Activated CD4-positive, alpha-beta memory T cell treated with anti-CD3 and anti-CD28 coated beads, Interleukin-2, amount 10 ng/mL, durations not matched to agents 7 days and 5 days (primary cell): Measurements from ENCODE around the gene PARVA. TPM values are rescaled to one million over a fixed set of nuclear protein-coding genes. Genes with fewer than 3 reads are reported as not detected.

ENCODE experiments used
- CTCF ChIA-PET: fragments of 350-600 bp; sonication (Branson Sonifier 250); formaldehyde crosslinking; loops from one replicate; lab custom pipeline; 2021; ENCODE audit warnings: antibody characterized with exemption, inconsistent platforms; lab: Charles Lee
- POLR2A ChIA-PET: fragments of 350-600 bp; sonication (Branson Sonifier 250); formaldehyde crosslinking; loops from one replicate; lab custom pipeline; 2021; ENCODE audit warnings: antibody characterized with exemption; lab: Charles Lee
- DNase-seq: peaks from one replicate; pipeline ENCODE4 v3.0.0-alpha.2; 2020
- H3K27ac Mint-ChIP-seq: one replicate; pipeline ENCODE4 v1.8.0; 2021; ENCODE audit warnings: mild to moderate bottlenecking, mixed read lengths
- H3K27me3 Mint-ChIP-seq: one replicate; pipeline ENCODE4 v1.8.0; 2021; ENCODE audit warnings: mixed read lengths
- H3K36me3 Mint-ChIP-seq: one replicate; pipeline ENCODE4 v1.8.0; 2021; ENCODE audit warnings: low read depth, mixed read lengths
- H3K4me1 Mint-ChIP-seq: one replicate; pipeline ENCODE4 v1.8.0; 2021; ENCODE audit warnings: mixed read lengths
- H3K4me3 Mint-ChIP-seq: one replicate; pipeline ENCODE4 v1.8.0; 2021; ENCODE audit warnings: mild to moderate bottlenecking, mixed read lengths
- H3K9me3 Mint-ChIP-seq: one replicate; pipeline ENCODE4 v1.8.0; 2021; ENCODE audit warnings: mixed read lengths
- total RNA-seq, 2 experiments: library from RNA; stranded (reverse); gene quantifications; one replicate each; pipeline ENCODE4 v1.2.3, GENCODE V29; 2021

The PARVA gene
- total RNA-seq, 2 experiments from 2014 or later = 0.10 to 0.18 TPM

- Mint-ChIP-seq H3K9me3 (no peaks in the 10 kb centered on the region), H3K27me3 (peaks cover 32% of the 10 kb centered on the region), H3K36me3 (peaks cover 3% of the 10 kb centered on the region), H3K4me3 (no peak overlapping the region), H3K4me1 (peaks cover 11% of the 10 kb centered on the region), H3K27ac (no peak overlapping the region)
- ChIA-PET CTCF (interaction anchor here (1.4 kb wide), 1 partner anchor 50 kb away, joined by 6 read pairs; no protein-coding TSS in a partner anchor), POLR2A (no interaction called here)
- no peak for DNase-seq
Measured at GRCh38 chr11:12380565-12381325, 3.4 kb downstream of the PARVA start.

GRCh38 chr11:12381875-12382274 lies 4.5 kb downstream of the PARVA start:
- POLR2A ChIA-PET = no interaction called here
- H3K4me1 Mint-ChIP-seq = peaks cover 7% of the 10 kb centered on the region

GRCh38 chr11:12382451-12382850 lies 5.1 kb downstream of the PARVA start:
- Mint-ChIP-seq H3K27me3 (peaks cover 19% of the 10 kb centered on the region), H3K4me1 (peaks cover 5% of the 10 kb centered on the region), H3K9me3 (no peaks in the 10 kb centered on the region), H3K27ac (no peak overlapping the region), H3K36me3 (no peaks in the 10 kb centered on the region), H3K4me3 (no peak overlapping the region)
- no peak for DNase-seq
- CTCF ChIA-PET = no interaction called here
- POLR2A ChIA-PET = no interaction called here

More at GRCh38 chr11:12381875-12382274, 4.5 kb downstream of the PARVA start:
- Mint-ChIP-seq H3K27me3 (peaks cover 20% of the 10 kb centered on the region), H3K9me3 (no peaks in the 10 kb centered on the region), H3K36me3 (peaks cover under 1% of the 10 kb centered on the region), H3K27ac (no peak overlapping the region), H3K4me3 (no peak overlapping the region)
- CTCF ChIA-PET = no interaction called here
- no peak for DNase-seq

- POLR2A ChIA-PET = no interaction called here
Measured at GRCh38 chr11:12386309-12386708, 8.9 kb downstream of the PARVA start.

GRCh38 chr11:12386745-12387144 lies 9.4 kb downstream of the PARVA start:
- POLR2A ChIA-PET = no interaction called here
- Mint-ChIP-seq H3K4me3 (no peak overlapping the region), H3K27ac (no peak overlapping the region), H3K36me3 (no peaks in the 10 kb centered on the region), H3K4me1 (no peaks in the 10 kb centered on the region), H3K9me3 (no peaks in the 10 kb centered on the region), H3K27me3 (peaks cover 3% of the 10 kb centered on the region)
- no peak for DNase-seq
- CTCF ChIA-PET = no interaction called here

More at GRCh38 chr11:12386309-12386708, 8.9 kb downstream of the PARVA start:
- no peaks in the 10 kb centered on the region for H3K9me3 Mint-ChIP-seq
- no peaks in the 10 kb centered on the region for H3K4me1 Mint-ChIP-seq
- no peak for DNase-seq
- CTCF ChIA-PET = no interaction called here
- no peak overlapping the region for H3K4me3 Mint-ChIP-seq
- no peaks in the 10 kb centered on the region for H3K36me3 Mint-ChIP-seq
- H3K27ac Mint-ChIP-seq = no peak overlapping the region
- peaks cover 3% of the 10 kb centered on the region for H3K27me3 Mint-ChIP-seq

GRCh38 chr11:12388173-12388572 lies 10.8 kb downstream of the PARVA start:
- DNase-seq = no peak
- H3K9me3 Mint-ChIP-seq = no peaks in the 10 kb centered on the region
- no peaks in the 10 kb centered on the region for H3K36me3 Mint-ChIP-seq
- H3K27ac Mint-ChIP-seq = no peak overlapping the region
- peaks cover under 1% of the 10 kb centered on the region for H3K27me3 Mint-ChIP-seq
- ChIA-PET POLR2A (no interaction called here), CTCF (interaction anchor here (1.0 to 1.3 kb wide), 2 partner anchors 57 to 99 kb away, joined by 3 to 5 read pairs; no protein-coding TSS in a partner anchor)
- no peaks in the 10 kb centered on the region for H3K4me1 Mint-ChIP-seq
- no peak overlapping the region for H3K4me3 Mint-ChIP-seq

- H3K4me1 Mint-ChIP-seq = no peaks in the 10 kb centered on the region
- no peak for DNase-seq
- no peak overlapping the region for H3K27ac Mint-ChIP-seq
- peaks cover 2% of the 10 kb centered on the region for H3K9me3 Mint-ChIP-seq
- CTCF ChIA-PET = interaction anchor here (1.0 to 1.3 kb wide), 2 partner anchors 58 to 100 kb away, joined by 3 to 5 read pairs; no protein-coding TSS in a partner anchor
- POLR2A ChIA-PET = no interaction called here
- no peaks in the 10 kb centered on the region for H3K36me3 Mint-ChIP-seq
- no peaks in the 10 kb centered on the region for H3K27me3 Mint-ChIP-seq
- H3K4me3 Mint-ChIP-seq = no peak overlapping the region
Measured at GRCh38 chr11:12388939-12389670, 11.7 kb downstream of the PARVA start.

GRCh38 chr11:12389676-12390657 lies 12.6 kb downstream of the PARVA start:
- H3K27me3 Mint-ChIP-seq = no peaks in the 10 kb centered on the region
- no peak overlapping the region for H3K27ac Mint-ChIP-seq
- no peak overlapping the region for H3K4me3 Mint-ChIP-seq
- no peaks in the 10 kb centered on the region for H3K4me1 Mint-ChIP-seq
- ChIA-PET CTCF (no interaction called here), POLR2A (no interaction called here)
- H3K9me3 Mint-ChIP-seq = peaks cover 2% of the 10 kb centered on the region
- H3K36me3 Mint-ChIP-seq = no peaks in the 10 kb centered on the region
- no peak for DNase-seq

GRCh38 chr11:12390687-12391110 lies 13.3 kb downstream of the PARVA start:
- no peak for DNase-seq
- no peak overlapping the region for H3K27ac Mint-ChIP-seq
- CTCF ChIA-PET = no interaction called here
- H3K4me1 Mint-ChIP-seq = no peaks in the 10 kb centered on the region
- peaks cover 1% of the 10 kb centered on the region for H3K27me3 Mint-ChIP-seq
- H3K4me3 Mint-ChIP-seq = no peak overlapping the region
- H3K9me3 Mint-ChIP-seq = peaks cover 2% of the 10 kb centered on the region
- POLR2A ChIA-PET = no interaction called here
- H3K36me3 Mint-ChIP-seq = no peaks in the 10 kb centered on the region

GRCh38 chr11:12392672-12393071 lies 15.3 kb downstream of the PARVA start:
- Mint-ChIP-seq H3K36me3 (no peaks in the 10 kb centered on the region), H3K4me1 (no peaks in the 10 kb centered on the region), H3K27ac (no peak overlapping the region), H3K27me3 (peaks cover 1% of the 10 kb centered on the region), H3K9me3 (peaks cover 2% of the 10 kb centered on the region), H3K4me3 (no peak overlapping the region)
- DNase-seq = no peak
- CTCF ChIA-PET = interaction anchor here (1.0 to 1.3 kb wide), 2 partner anchors 49 to 61 kb away, joined by 5 to 6 read pairs; no protein-coding TSS in a partner anchor
- POLR2A ChIA-PET = no interaction called here

- Mint-ChIP-seq H3K36me3 (no peaks in the 10 kb centered on the region), H3K27me3 (peaks cover 1% of the 10 kb centered on the region), H3K9me3 (peaks cover 2% of the 10 kb centered on the region), H3K4me1 (no peaks in the 10 kb centered on the region), H3K4me3 (no peak overlapping the region), H3K27ac (no peak overlapping the region)
- DNase-seq = no peak
- POLR2A ChIA-PET = no interaction called here
- CTCF ChIA-PET = interaction anchor here (1.0 to 1.3 kb wide), 3 partner anchors 27 to 62 kb away, joined by 4 to 6 read pairs (median 5); no protein-coding TSS in a partner anchor
Measured at GRCh38 chr11:12393691-12394090, 16.3 kb downstream of the PARVA start.

- peaks cover 1% of the 10 kb centered on the region for H3K27me3 Mint-ChIP-seq
- no peaks in the 10 kb centered on the region for H3K4me1 Mint-ChIP-seq
- no peak overlapping the region for H3K4me3 Mint-ChIP-seq
- H3K36me3 Mint-ChIP-seq = no peaks in the 10 kb centered on the region
- no peak overlapping the region for H3K27ac Mint-ChIP-seq
- POLR2A ChIA-PET = no interaction called here
- CTCF ChIA-PET = interaction anchor here (1.3 kb wide), 1 partner anchor 28 kb away, joined by 4 read pairs; no protein-coding TSS in a partner anchor
- no peak for DNase-seq
- peaks cover 2% of the 10 kb centered on the region for H3K9me3 Mint-ChIP-seq
Measured at GRCh38 chr11:12394601-12395000, 17.2 kb downstream of the PARVA start.
